G401.6 (cell line): ENCODE measurements around the gene ABHD3.
"Not testable (repeated sequence)": the region's sequence is repeated elsewhere in the genome, so short reads cannot be mapped to it uniquely, and the experiment has no call there.

ENCODE experiments used
- FAIRE-seq: peaks from 2 replicates; lab custom pipeline; 2012; peaks lifted over from hg19 to GRCh38; lab: Jason Lieb, UNC

Gene ABHD3

GRCh38 chr18:21704603-21705364 lies at the start of gene ABHD3:
Gene ABHD3 (minus strand): TSS chr18:21704774. CDS start chr18:21704665, 109 bp downstream.
- peak; percentile 36 for FAIRE-seq

- FAIRE-seq: no peak
Measured at GRCh38 chr18:21747764-21748693, 43.5 kb upstream of the ABHD3 start.

GRCh38 chr18:21747268-21747667 lies 42.7 kb upstream of the ABHD3 start:
- no peak for FAIRE-seq

GRCh38 chr18:21745231-21745630 lies 40.7 kb upstream of the ABHD3 start:
- no peak for FAIRE-seq

- peak; percentile 3 for FAIRE-seq
Measured at GRCh38 chr18:21743166-21743832, 38.7 kb upstream of the ABHD3 start.

- FAIRE-seq: no peak
Measured at GRCh38 chr18:21742315-21742687, 37.7 kb upstream of the ABHD3 start.

GRCh38 chr18:21741562-21742314 lies 37.2 kb upstream of the ABHD3 start:
- FAIRE-seq: no peak

GRCh38 chr18:21741312-21741561 lies 36.7 kb upstream of the ABHD3 start:
- no peak for FAIRE-seq

GRCh38 chr18:21740538-21741311 lies 36.2 kb upstream of the ABHD3 start, which contains the start of gene MIB1:
Gene MIB1 (plus strand): TSS chr18:21740792. CDS start chr18:21741584, 792 bp downstream.
- peak; percentile 99 for FAIRE-seq

- FAIRE-seq: no peak
Measured at GRCh38 chr18:21739604-21740537, 35.3 kb upstream of the ABHD3 start.

- FAIRE-seq: not testable (repeated sequence)
Measured at GRCh38 chr18:21736926-21737325, 32.4 kb upstream of the ABHD3 start.

- no peak for FAIRE-seq
Measured at GRCh38 chr18:21735452-21736015, 31.0 kb upstream of the ABHD3 start.

GRCh38 chr18:21733011-21733410 lies 28.4 kb upstream of the ABHD3 start:
- no peak for FAIRE-seq

- FAIRE-seq: no peak
Measured at GRCh38 chr18:21727702-21728101, 23.1 kb upstream of the ABHD3 start.

GRCh38 chr18:21725201-21725600 lies 20.6 kb upstream of the ABHD3 start:
- FAIRE-seq: no peak

GRCh38 chr18:21722687-21723086 lies 18.1 kb upstream of the ABHD3 start:
- no peak for FAIRE-seq

GRCh38 chr18:21714474-21714873 lies 9.9 kb upstream of the ABHD3 start:
- FAIRE-seq: no peak

GRCh38 chr18:21707130-21707529 lies 2.6 kb upstream of the ABHD3 start:
- FAIRE-seq: not testable (repeated sequence)

- no peak for FAIRE-seq
Measured at GRCh38 chr18:21706386-21706865, 1.9 kb upstream of the ABHD3 start.
